Uterine smooth muscle cell (primary cell): ENCODE results near the gene VPS50. TPM values are rescaled to one million over a fixed set of nuclear protein-coding genes. Genes with fewer than 3 reads are reported as not detected.

ENCODE experiments used
- total RNA-seq: library from RNA; depleted of rRNA; stranded (reverse); fragments of >200 nt; gene quantifications from 2 replicates; pipeline ENCODE4 v1.2.3, GENCODE V29; 2014

The VPS50 gene
- total RNA-seq = 39.1 and 46.5 TPM in 2 replicates

GRCh38 chr7:93231799-93232672, at the start of gene VPS50:
Gene VPS50 (plus strand): TSS chr7:93232366. CDS start chr7:93232468, 102 bp downstream.

GRCh38 chr7:93226310-93226709, 5.9 kb upstream of the VPS50 start, which contains the start of gene HEPACAM2:
Gene HEPACAM2 (minus strand): TSS chr7:93226469.

Other genes starting within 250 kb of the VPS50 start
- 11.5 and 21.1 TPM in 2 replicates for gene SAMD9, start 114.4 kb upstream of the VPS50 start, total RNA-seq
- gene SAMD9L, start 84.0 kb upstream of the VPS50 start, total RNA-seq = 11.5 and 15.4 TPM in 2 replicates
- gene HEPACAM2, start 5.9 kb upstream of the VPS50 start, total RNA-seq = 0.11 TPM in 1 of 2 replicates, not detected in the other